IMR-90 (cell line): ENCODE measurements around the gene TMPRSS13.

Experiments
- BHLHE40 ChIP-seq: fragments of 150-350 bp; IDR thresholded peaks from 2 replicates; pipeline ENCODE4 v1.6.1; 2016; ENCODE audit warnings: mild to moderate bottlenecking, low read depth, low read length
- MAFK ChIP-seq: IDR thresholded peaks from 2 replicates; pipeline ENCODE4 v1.6.1; 2012; ENCODE audit warnings: low read depth, low read length, improper control_type of control experiment
- RFX5 ChIP-seq: IDR thresholded peaks from 2 replicates; pipeline ENCODE4 v1.8.0; 2012; ENCODE audit warnings: low read depth, mild to moderate bottlenecking, low read length, moderate library complexity
- TF ChIP-seq, protein P1 (sequence below): conservative IDR thresholded peaks from 2 replicates; pipeline ENCODE4 v1.5.1; 2012; ENCODE audit warnings: mild to moderate bottlenecking, low read depth, low read length, improper control_type of control experiment

DNA sequence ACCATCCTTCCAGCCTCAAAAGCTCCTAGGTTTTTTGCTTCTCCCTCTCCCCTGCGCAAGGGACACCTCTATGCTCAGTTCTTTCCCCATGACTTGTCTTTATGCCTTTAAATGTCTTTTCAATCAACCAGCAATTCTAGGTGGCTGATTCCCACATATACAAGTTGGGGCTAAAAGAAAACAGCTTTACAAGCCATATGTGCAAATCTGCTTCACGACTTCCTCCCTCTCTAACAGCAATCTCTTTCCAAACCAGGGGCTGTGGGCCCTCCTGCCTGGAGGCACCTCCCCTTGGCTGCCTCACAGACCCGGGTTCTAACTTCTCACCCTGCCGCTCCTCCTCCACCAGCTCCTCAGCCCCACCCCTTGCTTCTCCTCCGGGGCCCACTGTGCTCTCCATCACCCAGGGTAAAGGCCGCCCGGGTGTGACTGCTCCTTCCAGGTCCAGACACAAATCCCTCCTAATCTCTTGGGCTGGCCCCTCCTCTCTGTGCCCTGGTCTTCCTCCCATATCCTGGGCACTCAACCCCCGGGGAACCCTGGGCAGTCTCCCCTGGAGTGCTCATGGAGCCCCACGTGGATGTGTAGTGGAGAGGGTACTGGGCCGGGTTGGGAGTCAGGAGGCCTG, 14.1 kb downstream of the TMPRSS13 start:
- TF ChIP-seq RFX5 (no peak), BHLHE40 (no peak), MAFK (no peak)
- TF ChIP-seq, protein P1, sequence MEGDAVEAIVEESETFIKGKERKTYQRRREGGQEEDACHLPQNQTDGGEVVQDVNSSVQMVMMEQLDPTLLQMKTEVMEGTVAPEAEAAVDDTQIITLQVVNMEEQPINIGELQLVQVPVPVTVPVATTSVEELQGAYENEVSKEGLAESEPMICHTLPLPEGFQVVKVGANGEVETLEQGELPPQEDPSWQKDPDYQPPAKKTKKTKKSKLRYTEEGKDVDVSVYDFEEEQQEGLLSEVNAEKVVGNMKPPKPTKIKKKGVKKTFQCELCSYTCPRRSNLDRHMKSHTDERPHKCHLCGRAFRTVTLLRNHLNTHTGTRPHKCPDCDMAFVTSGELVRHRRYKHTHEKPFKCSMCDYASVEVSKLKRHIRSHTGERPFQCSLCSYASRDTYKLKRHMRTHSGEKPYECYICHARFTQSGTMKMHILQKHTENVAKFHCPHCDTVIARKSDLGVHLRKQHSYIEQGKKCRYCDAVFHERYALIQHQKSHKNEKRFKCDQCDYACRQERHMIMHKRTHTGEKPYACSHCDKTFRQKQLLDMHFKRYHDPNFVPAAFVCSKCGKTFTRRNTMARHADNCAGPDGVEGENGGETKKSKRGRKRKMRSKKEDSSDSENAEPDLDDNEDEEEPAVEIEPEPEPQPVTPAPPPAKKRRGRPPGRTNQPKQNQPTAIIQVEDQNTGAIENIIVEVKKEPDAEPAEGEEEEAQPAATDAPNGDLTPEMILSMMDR, result no peak
